ENCODE measurements around the gene MED14. TPM values are rescaled to one million over a fixed set of nuclear protein-coding genes. Genes with fewer than 3 reads are reported as not detected.
A peak's percentile ranks its signal among the peaks of the same experiment; 100 is the strongest.

Gene MED14
- total and polyA plus RNA-seq, 2 of the 8 experiments (the other 6 are each of a cell fraction or from before 2014, with no cell fraction given), result 79.7 to 117 TPM

- H3K23me2 ChIP-seq (ENCODE audit: low read depth, low read length), result no peaks in the 10 kb centered on the region
- TF ChIP-seq SUZ12 (IDR thresholded peaks at IDR 0.05; ENCODE audit: low read length) (no peak), SAP30 (IDR thresholded peaks at IDR 0.05; ENCODE audit: insufficient read depth, insufficient replicate concordance, low read length) (no peak), TAF1 (IDR thresholded peaks at IDR 0.05; ENCODE audit: low read depth, low read length) (no peak), POLR2AphosphoS5 (IDR thresholded peaks at IDR 0.05; ENCODE audit: low read depth, low read length) (no peak), BACH1 (IDR thresholded peaks at IDR 0.05; ENCODE audit: low read length) (no peak), E2F6 (IDR thresholded peaks at IDR 0.05) (no peak), ATF2 (IDR thresholded peaks at IDR 0.05; ENCODE audit: low read length) (no peak), TCF12 (IDR thresholded peaks at IDR 0.05; ENCODE audit: low read depth, low read length) (no peak)
- TF ChIP-seq, protein P1, sequence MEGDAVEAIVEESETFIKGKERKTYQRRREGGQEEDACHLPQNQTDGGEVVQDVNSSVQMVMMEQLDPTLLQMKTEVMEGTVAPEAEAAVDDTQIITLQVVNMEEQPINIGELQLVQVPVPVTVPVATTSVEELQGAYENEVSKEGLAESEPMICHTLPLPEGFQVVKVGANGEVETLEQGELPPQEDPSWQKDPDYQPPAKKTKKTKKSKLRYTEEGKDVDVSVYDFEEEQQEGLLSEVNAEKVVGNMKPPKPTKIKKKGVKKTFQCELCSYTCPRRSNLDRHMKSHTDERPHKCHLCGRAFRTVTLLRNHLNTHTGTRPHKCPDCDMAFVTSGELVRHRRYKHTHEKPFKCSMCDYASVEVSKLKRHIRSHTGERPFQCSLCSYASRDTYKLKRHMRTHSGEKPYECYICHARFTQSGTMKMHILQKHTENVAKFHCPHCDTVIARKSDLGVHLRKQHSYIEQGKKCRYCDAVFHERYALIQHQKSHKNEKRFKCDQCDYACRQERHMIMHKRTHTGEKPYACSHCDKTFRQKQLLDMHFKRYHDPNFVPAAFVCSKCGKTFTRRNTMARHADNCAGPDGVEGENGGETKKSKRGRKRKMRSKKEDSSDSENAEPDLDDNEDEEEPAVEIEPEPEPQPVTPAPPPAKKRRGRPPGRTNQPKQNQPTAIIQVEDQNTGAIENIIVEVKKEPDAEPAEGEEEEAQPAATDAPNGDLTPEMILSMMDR (IDR thresholded peaks at IDR 0.05; ENCODE audit: control extremely low read depth in 1 of 3, insufficient read depth in 1 of 3, low read depth in 1 of 3, low read length in 3 of 3), result no peak
Observed at GRCh38 chrX:40746521-40746920, 11.2 kb upstream of the MED14 start.

More at GRCh38 chrX:40746521-40746920, 11.2 kb upstream of the MED14 start:
- Histone ChIP-seq H3K18ac (ENCODE audit: extremely low read depth, low read length) (no peak overlapping the region), H4K20me1 (replicated peaks in 1 of 2; ENCODE audit: control insufficient read depth in 1 of 2, insufficient read depth in 2 of 2, low read length in 2 of 2) (no peaks in the 10 kb centered on the region), H4K8ac (ENCODE audit: extremely low read depth, insufficient read depth, low read length) (no peak overlapping the region), H3K36me3 (ENCODE audit: control insufficient read depth in 2 of 4, insufficient read depth in 4 of 4, low read length in 3 of 4) (no peaks in the 10 kb centered on the region), H3K9me3 (ENCODE audit: insufficient read depth in 2 of 2, low read depth in 1 of 2, low read length in 1 of 2) (no peaks in the 10 kb centered on the region), H3K23ac (ENCODE audit: insufficient read length) (no peak overlapping the region), H3K9ac (replicated peaks in 1 of 4; ENCODE audit: extremely low read depth in 1 of 4, low read depth in 3 of 4, low read length in 3 of 4) (no peak overlapping the region), H2BK5ac (ENCODE audit: low read depth, low read length) (no peak overlapping the region), H3K4me1 (replicated peaks in 1 of 4; ENCODE audit: control insufficient read depth in 3 of 4, insufficient read depth in 4 of 4, low read length in 3 of 4) (no peaks in the 10 kb centered on the region), H2AFZ (ENCODE audit: low read length) (peak overlapping the region; percentile 70; the same call in 1 of the 2 replicates), H3K14ac (ENCODE audit: insufficient read length) (no peak overlapping the region), H3K79me2 (ENCODE audit: control insufficient read depth in 1 of 2, insufficient read depth in 2 of 2, low read length in 2 of 2) (no peaks in the 10 kb centered on the region), H3K4ac (replicated peaks; ENCODE audit: insufficient read length, low read depth, low read length) (no peak overlapping the region), H2BK20ac (ENCODE audit: low read length) (no peak overlapping the region), H3K4me2 (ENCODE audit: insufficient read depth in 1 of 2, low read depth in 2 of 2, low read length in 2 of 2) (no peak overlapping the region), H3K27me3 (replicated peaks in 1 of 4; ENCODE audit: control insufficient read depth in 3 of 4, extremely low read depth in 1 of 4, insufficient read depth in 3 of 4, low read length in 3 of 4) (no peaks in the 10 kb centered on the region), H3K27ac (ENCODE audit: low read depth, low read length) (no peak overlapping the region), H4K5ac (ENCODE audit: insufficient read length, low read depth, low read length) (no peak overlapping the region), H3K79me1 (ENCODE audit: low read depth, low read length) (no peaks in the 10 kb centered on the region), H2BK120ac (replicated peaks; ENCODE audit: low read depth, low read length) (no peak overlapping the region), H3K4me3 (ENCODE audit: extremely low read depth in 1 of 4, insufficient read depth in 2 of 4, low read depth in 3 of 4, low read length in 4 of 4) (no peak overlapping the region), H2BK12ac (ENCODE audit: low read depth, low read length) (no peak overlapping the region), H4K91ac (replicated peaks; ENCODE audit: insufficient read length, low read length) (no peak overlapping the region), H2AK5ac (ENCODE audit: low read depth, low read length) (no peak overlapping the region), H2BK15ac (ENCODE audit: low read length) (no peak overlapping the region), H3K56ac (replicated peaks; ENCODE audit: insufficient read length, low read depth, low read length) (no peak overlapping the region)
- WGBS, 2 experiments (ENCODE audit: extremely low coverage in 1 of 2, insufficient coverage in 1 of 2, insufficient read length in 1 of 2, insufficient replicate concordance in 2 of 2, low coverage in 1 of 2, low lambda C conversion rate in 2 of 2, missing lambda C conversion rate in 1 of 2), result 93% methylated on average over 6 of the region's 6 CpGs; no CpG with 5 or more reads in 1 of the 2 experiments
- ChIA-PET POLR2A (ENCODE audit: partially characterized antibody) (no interaction called here), CTCF (ENCODE audit: partially characterized antibody) (no interaction called here)
- DNase-seq (ENCODE audit: low read depth in 1 of 2, low spot score in 2 of 2), result no peak
- no peak for FAIRE-seq
